ENCODE data around the gene OSBPL2. TPM values are rescaled to one million over a fixed set of nuclear protein-coding genes. Genes with fewer than 3 reads are reported as not detected.
A peak's percentile ranks its signal among the peaks of the same experiment; 100 is the strongest.

The OSBPL2 gene
- total RNA-seq, 2 experiments from 2014 or later, result 47.2 to 49.5 TPM

- Mint-ChIP-seq H3K27ac (no peak overlapping the region), H3K27me3 (no peaks in the 10 kb centered on the region), H3K4me1 (no peaks in the 10 kb centered on the region), H3K9me3 (no peaks in the 10 kb centered on the region), H3K4me3 (no peak overlapping the region), H3K36me3 (no peaks in the 10 kb centered on the region)
- ATAC-seq (ENCODE audit: low read depth), result no peak
- POLR2A ChIA-PET, result no interaction called here
- no peak for DNase-seq
These were observed 74.7 kb downstream of the OSBPL2 start for GRCh38 chr20:62313021-62313420.

- DNase-seq (no peak), ATAC-seq (ENCODE audit: low read depth) (no peak)
- H3K4me1 Mint-ChIP-seq, result no peaks in the 10 kb centered on the region
- no peaks in the 10 kb centered on the region for H3K27me3 Mint-ChIP-seq
- POLR2A ChIA-PET, result no interaction called here
- no peak overlapping the region for H3K4me3 Mint-ChIP-seq
- H3K27ac Mint-ChIP-seq, result no peak overlapping the region
- H3K9me3 Mint-ChIP-seq, result no peaks in the 10 kb centered on the region
- H3K36me3 Mint-ChIP-seq, result no peaks in the 10 kb centered on the region
These were observed 75.4 kb downstream of the OSBPL2 start for GRCh38 chr20:62313460-62314338.

DNA sequence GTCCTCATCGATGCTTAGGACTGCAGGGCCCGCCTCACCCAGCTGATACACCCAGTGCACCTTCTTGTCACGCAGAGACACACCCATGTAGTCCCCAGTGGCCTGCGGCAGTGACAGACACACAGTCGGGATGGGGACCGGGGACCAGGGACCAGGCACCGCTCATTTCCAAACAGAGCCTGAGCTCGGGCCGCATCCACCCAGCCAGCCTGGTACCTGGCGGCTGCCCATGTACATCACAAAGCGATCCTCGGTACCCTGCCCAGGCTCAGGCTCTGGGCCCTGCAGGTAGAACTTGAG lies 76.0 kb downstream of the OSBPL2 start:
- no peaks in the 10 kb centered on the region for H3K9me3 Mint-ChIP-seq
- DNase-seq (no peak), ATAC-seq (ENCODE audit: low read depth) (no peak)
- H3K27ac Mint-ChIP-seq, result no peak overlapping the region
- H3K4me3 Mint-ChIP-seq, result no peak overlapping the region
- no peaks in the 10 kb centered on the region for H3K27me3 Mint-ChIP-seq
- H3K4me1 Mint-ChIP-seq, result no peaks in the 10 kb centered on the region
- POLR2A ChIA-PET, result no interaction called here
- no peaks in the 10 kb centered on the region for H3K36me3 Mint-ChIP-seq

DNA sequence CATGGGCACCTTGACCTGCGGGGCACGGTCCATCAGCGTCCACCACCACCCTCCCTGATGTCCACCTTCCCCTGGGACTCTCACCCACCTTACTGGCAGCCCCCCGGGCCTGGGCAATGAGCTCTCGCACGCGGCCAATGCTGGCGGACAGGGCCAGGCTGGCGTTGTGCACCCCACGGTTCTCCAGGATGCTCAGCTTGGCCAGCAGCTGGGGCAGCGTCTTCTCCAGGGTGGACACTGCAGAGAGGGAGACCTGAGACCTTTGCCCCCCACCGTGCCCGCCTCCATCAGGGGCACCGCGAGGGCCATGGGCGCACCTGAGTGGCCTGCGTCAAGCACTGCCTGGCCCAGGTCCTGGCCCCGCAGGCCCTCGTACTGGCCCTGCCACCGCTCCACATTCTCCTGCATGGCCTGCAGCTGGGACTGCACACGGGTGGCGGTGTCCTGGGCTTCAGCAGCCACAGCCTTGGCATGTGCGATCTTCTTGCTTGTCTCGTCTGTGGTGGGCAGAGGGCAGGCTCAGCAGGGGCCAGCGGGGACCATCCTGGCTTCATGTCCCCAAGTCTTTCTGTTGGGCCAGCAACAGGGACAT lies 76.5 kb downstream of the OSBPL2 start:
- Mint-ChIP-seq H3K27me3 (no peaks in the 10 kb centered on the region), H3K27ac (no peak overlapping the region), H3K36me3 (no peaks in the 10 kb centered on the region), H3K9me3 (no peaks in the 10 kb centered on the region), H3K4me1 (no peaks in the 10 kb centered on the region), H3K4me3 (no peak overlapping the region)
- POLR2A ChIA-PET, result no interaction called here
- DNase-seq (no peak), ATAC-seq (ENCODE audit: low read depth) (no peak)

DNA sequence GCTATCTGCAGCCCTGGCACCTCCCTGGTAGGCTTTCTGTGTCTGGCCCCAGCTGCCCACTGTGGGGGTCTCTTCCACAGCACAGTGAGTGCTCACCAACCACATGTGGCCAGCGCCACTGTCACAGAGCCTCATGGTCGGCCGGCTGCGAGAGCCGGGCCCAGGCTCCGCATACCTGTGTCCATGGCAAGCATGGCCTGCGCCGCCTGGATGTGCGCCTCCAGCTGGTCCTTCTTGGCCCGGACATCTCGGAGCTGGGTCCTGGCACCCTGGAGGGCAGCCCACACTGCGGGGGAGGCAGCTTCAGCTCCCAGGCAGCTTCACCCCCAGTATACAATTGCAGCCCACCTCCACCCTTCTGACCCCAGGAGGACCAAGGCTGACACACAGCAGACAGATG lies 77.5 kb downstream of the OSBPL2 start:
- no peak overlapping the region for H3K4me3 Mint-ChIP-seq
- H3K4me1 Mint-ChIP-seq, result no peaks in the 10 kb centered on the region
- no peaks in the 10 kb centered on the region for H3K27me3 Mint-ChIP-seq
- DNase-seq, result no peak
- ATAC-seq (ENCODE audit: low read depth), result no peak
- POLR2A ChIA-PET, result no interaction called here
- no peak overlapping the region for H3K27ac Mint-ChIP-seq
- H3K9me3 Mint-ChIP-seq, result no peaks in the 10 kb centered on the region
- no peaks in the 10 kb centered on the region for H3K36me3 Mint-ChIP-seq

GRCh38 chr20:62316331-62317166 lies 78.2 kb downstream of the OSBPL2 start:
- H3K27me3 Mint-ChIP-seq, result no peaks in the 10 kb centered on the region

DNA sequence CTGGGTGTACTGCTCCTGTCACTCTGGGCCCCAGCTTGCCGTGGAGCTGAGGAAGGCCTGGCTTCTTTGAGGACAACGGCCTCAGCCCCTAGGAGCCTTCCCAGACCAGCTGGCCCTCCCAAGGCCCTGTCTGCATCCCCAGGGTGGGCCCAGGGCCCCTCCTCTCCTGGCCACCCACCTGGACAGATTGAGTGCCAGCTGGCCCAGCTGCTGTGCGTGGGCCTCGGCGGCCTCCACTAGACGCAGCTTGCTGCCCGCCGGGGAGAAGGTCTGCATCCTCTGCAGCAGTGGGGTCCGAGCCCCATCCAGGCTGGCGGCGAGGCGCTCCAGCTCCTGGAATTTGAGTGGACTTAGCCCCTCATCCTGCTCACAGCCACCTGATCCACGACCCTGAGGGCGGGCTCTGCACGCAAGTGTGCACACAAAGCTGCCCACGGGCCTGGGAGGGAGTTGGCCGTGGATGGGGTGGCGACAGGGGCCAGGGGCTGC lies 78.9 kb downstream of the OSBPL2 start:
- Mint-ChIP-seq H3K27ac (no peak overlapping the region), H3K9me3 (no peaks in the 10 kb centered on the region), H3K4me1 (no peaks in the 10 kb centered on the region), H3K27me3 (no peaks in the 10 kb centered on the region), H3K36me3 (no peaks in the 10 kb centered on the region), H3K4me3 (no peak overlapping the region)
- ATAC-seq (ENCODE audit: low read depth) (no peak), DNase-seq (no peak)
- POLR2A ChIA-PET, result no interaction called here

More at GRCh38 chr20:62316331-62317166, 78.2 kb downstream of the OSBPL2 start:
- Mint-ChIP-seq H3K4me1 (no peaks in the 10 kb centered on the region), H3K27ac (no peak overlapping the region), H3K4me3 (no peak overlapping the region), H3K9me3 (no peaks in the 10 kb centered on the region), H3K36me3 (no peaks in the 10 kb centered on the region)
- ATAC-seq (ENCODE audit: low read depth) (no peak), DNase-seq (no peak)
- POLR2A ChIA-PET, result no interaction called here

GRCh38 chr20:62318400-62319345 lies 80.4 kb downstream of the OSBPL2 start:
- Mint-ChIP-seq H3K27ac (no peak overlapping the region), H3K4me1 (no peaks in the 10 kb centered on the region), H3K9me3 (no peaks in the 10 kb centered on the region), H3K36me3 (no peaks in the 10 kb centered on the region), H3K27me3 (no peaks in the 10 kb centered on the region), H3K4me3 (no peak overlapping the region)
- no peak for DNase-seq
- POLR2A ChIA-PET, result no interaction called here
- ATAC-seq (ENCODE audit: low read depth), result peak; percentile 27

GRCh38 chr20:62319346-62319909 lies 81.1 kb downstream of the OSBPL2 start:
- no peak overlapping the region for H3K27ac Mint-ChIP-seq

DNA sequence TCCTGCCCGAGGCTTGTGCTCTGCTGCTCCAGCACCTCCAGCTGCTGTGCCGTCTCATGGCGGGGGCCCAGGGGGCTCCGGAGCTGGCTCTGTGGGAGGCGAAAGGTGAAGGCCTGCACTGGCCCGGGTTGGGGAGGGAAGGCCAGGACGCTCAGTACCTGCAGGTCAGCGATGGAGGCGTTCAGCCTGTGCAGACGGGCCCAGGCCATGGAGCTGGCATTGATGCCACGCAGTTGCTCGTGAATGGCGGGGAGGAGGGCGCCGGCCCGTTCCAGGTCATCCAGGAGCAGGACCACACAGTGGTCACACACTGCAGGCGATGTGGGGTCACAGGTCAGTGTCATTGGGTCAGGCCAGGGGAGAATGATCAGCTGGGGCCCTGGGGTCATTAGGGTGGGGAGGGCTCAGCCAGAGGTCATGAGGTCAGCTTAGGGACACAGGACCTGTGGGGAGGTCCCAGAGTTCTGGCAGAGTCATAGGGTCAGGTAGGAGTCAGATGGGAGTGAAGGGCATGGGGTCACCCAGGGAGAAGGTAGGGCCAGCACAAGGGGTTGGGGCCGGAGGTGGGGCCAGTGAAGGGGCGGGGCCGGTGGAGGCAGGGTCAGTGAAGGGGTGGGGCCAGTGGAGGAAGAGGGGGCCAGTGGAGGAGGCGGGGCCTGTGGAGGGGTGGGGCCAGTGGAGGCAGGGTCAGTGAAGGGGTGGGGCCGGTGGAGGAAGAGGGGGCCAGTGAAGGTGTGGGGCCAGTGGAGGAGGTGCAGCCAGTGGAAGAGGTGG lies 82.4 kb downstream of the OSBPL2 start:
- H3K4me1 Mint-ChIP-seq, result peaks cover 1% of the 10 kb centered on the region
- H3K27me3 Mint-ChIP-seq, result no peaks in the 10 kb centered on the region
- H3K27ac Mint-ChIP-seq, result no peak overlapping the region
- ATAC-seq (ENCODE audit: low read depth) (no peak), DNase-seq (no peak)
- H3K36me3 Mint-ChIP-seq, result no peaks in the 10 kb centered on the region
- POLR2A ChIA-PET, result no interaction called here
- no peaks in the 10 kb centered on the region for H3K9me3 Mint-ChIP-seq
- no peak overlapping the region for H3K4me3 Mint-ChIP-seq

More at GRCh38 chr20:62319346-62319909, 81.1 kb downstream of the OSBPL2 start:
- Mint-ChIP-seq H3K4me3 (no peak overlapping the region), H3K4me1 (no peaks in the 10 kb centered on the region), H3K36me3 (no peaks in the 10 kb centered on the region), H3K27me3 (no peaks in the 10 kb centered on the region), H3K9me3 (no peaks in the 10 kb centered on the region)
- POLR2A ChIA-PET, result no interaction called here
- no peak for DNase-seq
- no peak for ATAC-seq (ENCODE audit: low read depth)

DNA sequence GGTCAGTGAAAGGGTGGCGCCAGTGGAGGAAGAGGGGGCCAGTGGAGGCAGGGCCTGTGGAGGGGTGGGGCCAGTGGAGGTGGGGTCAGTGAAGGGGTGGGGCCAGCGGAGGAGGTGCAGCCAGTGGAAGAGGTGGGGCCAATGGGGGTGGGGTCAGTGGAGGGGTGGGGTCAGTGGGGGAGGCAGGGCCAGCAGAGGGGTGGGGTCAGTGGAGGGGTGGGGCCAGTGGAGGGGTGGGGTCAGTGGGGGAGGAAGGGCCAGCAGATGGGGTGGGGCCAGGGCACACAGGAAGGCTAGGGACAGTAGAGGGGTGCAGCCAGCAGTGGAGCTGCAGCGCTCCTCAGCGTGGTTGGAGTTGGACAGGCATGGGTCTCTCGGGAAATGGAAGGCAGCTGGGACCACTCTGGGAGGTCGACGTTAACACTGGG lies 83.2 kb downstream of the OSBPL2 start:
- DNase-seq (no peak), ATAC-seq (ENCODE audit: low read depth) (no peak)
- H3K27ac Mint-ChIP-seq, result no peak overlapping the region
- H3K36me3 Mint-ChIP-seq, result no peaks in the 10 kb centered on the region
- H3K4me3 Mint-ChIP-seq, result no peak overlapping the region
- H3K27me3 Mint-ChIP-seq, result no peaks in the 10 kb centered on the region
- H3K9me3 Mint-ChIP-seq, result no peaks in the 10 kb centered on the region
- POLR2A ChIA-PET, result no interaction called here
- peaks cover 1% of the 10 kb centered on the region for H3K4me1 Mint-ChIP-seq

DNA sequence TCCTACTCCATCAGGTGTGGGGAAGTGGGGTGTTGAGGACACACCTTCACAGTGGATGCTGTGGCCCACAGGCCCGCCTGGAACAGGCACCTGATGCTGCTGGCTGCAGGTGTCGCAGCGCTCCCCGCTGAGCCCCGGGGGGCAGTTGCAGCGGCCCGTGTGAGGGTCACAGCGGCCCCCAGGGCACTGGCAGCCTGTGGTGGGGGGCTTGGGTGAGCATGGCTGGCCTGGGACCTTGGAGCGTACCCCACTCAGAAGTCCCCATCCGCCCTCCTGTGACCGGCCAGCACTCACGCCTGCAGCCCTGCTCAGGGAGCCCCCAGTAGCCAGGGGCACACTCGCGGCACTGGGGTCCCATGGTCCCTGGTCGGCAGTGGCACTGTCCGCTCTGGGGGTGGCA lies 83.7 kb downstream of the OSBPL2 start:
- no peak for ATAC-seq (ENCODE audit: low read depth)
- H3K9me3 Mint-ChIP-seq, result no peaks in the 10 kb centered on the region
- POLR2A ChIA-PET, result no interaction called here
- no peak for DNase-seq
- no peak overlapping the region for H3K4me3 Mint-ChIP-seq
- H3K4me1 Mint-ChIP-seq, result peaks cover 1% of the 10 kb centered on the region
- H3K27me3 Mint-ChIP-seq, result no peaks in the 10 kb centered on the region
- no peak overlapping the region for H3K27ac Mint-ChIP-seq
- no peaks in the 10 kb centered on the region for H3K36me3 Mint-ChIP-seq

Data from activated naive CD8-positive, alpha-beta T cell treated with anti-CD3 and anti-CD28 coated beads, Interleukin-2, amount 10 ng/mL, durations not matched to agents 7 days and 5 days (primary cell).